Calu3 (cell line): Measurements from ENCODE around the gene CDC42EP1. TPM values are rescaled to one million over a fixed set of nuclear protein-coding genes. Genes with fewer than 3 reads are reported as not detected.

ENCODE experiments used
- BruUV-seq: library from RNA; stranded (reverse); fragments of 400-500 nt; replicated peaks from 2 replicates; lab custom pipeline; 2021; lab: Mats Ljungman, UMichigan
- CTCF ChIA-PET: fragments of 300-600 bp; sonication (Branson Sonifier 250); formaldehyde crosslinking; loops from one replicate; lab custom pipeline; 2022; ENCODE audit warnings: antibody characterized with exemption; lab: Charles Lee
- DNase-seq: peaks from one replicate; pipeline ENCODE4 v3.0.0; 2022
- H3K27ac Mint-ChIP-seq: one replicate; pipeline ENCODE4 v1.8.0; 2022; ENCODE audit warnings: mixed read lengths; ENCODE audit not compliant: unreplicated experiment
- H3K27me3 Mint-ChIP-seq: one replicate; pipeline ENCODE4 v1.8.0; 2022; ENCODE audit warnings: mixed read lengths; ENCODE audit not compliant: unreplicated experiment
- H3K36me3 Mint-ChIP-seq: one replicate; pipeline ENCODE4 v1.8.0; 2022; ENCODE audit warnings: mild to moderate bottlenecking, moderate library complexity, mixed read lengths; ENCODE audit not compliant: insufficient read depth, unreplicated experiment
- H3K4me1 Mint-ChIP-seq: one replicate; pipeline ENCODE4 v1.8.0; 2022; ENCODE audit warnings: mild to moderate bottlenecking, low read depth, mixed read lengths; ENCODE audit not compliant: unreplicated experiment
- H3K4me3 Mint-ChIP-seq: one replicate; pipeline ENCODE4 v1.8.0; 2022; ENCODE audit warnings: mild to moderate bottlenecking, low read depth, moderate library complexity, mixed read lengths; ENCODE audit not compliant: unreplicated experiment
- H3K9me3 Mint-ChIP-seq: one replicate; pipeline ENCODE4 v1.8.0; 2022; ENCODE audit warnings: low read depth, mixed read lengths; ENCODE audit not compliant: unreplicated experiment
- intact Hi-C: fragments of 100-400 bp; cut with micrococcal nuclease; formaldehyde crosslinking; loops from one replicate; pipeline ENCODE4 v1.10.0; 2022; ENCODE audit not compliant: unreplicated experiment
- total RNA-seq: library from RNA; stranded (reverse); gene quantifications from 2 replicates; pipeline ENCODE4 v1.2.3, GENCODE V29; 2022
- TF ChIP-seq, protein P1 (sequence below): fragments of 200-600 bp; IDR thresholded peaks from one replicate; pipeline ENCODE4 v1.8.0; 2022; ENCODE audit warnings: antibody characterized with exemption; ENCODE audit not compliant: unreplicated experiment

Gene CDC42EP1
- total RNA-seq, 1 experiment from 2014 or later, result 162 TPM

GRCh38 chr22:37571992-37572373, 11.7 kb downstream of the CDC42EP1 start:
- peaks cover 50% of the 10 kb centered on the region for H3K4me1 Mint-ChIP-seq
- peaks cover 82% of the 10 kb centered on the region for H3K36me3 Mint-ChIP-seq
- intact Hi-C loops, result no loop called here
- peak overlapping the region; percentile 6 for H3K4me3 Mint-ChIP-seq
- H3K27me3 Mint-ChIP-seq, result no peaks in the 10 kb centered on the region
- no TSS peak for BruUV-seq
- no peak for DNase-seq
- TF ChIP-seq, protein P1, sequence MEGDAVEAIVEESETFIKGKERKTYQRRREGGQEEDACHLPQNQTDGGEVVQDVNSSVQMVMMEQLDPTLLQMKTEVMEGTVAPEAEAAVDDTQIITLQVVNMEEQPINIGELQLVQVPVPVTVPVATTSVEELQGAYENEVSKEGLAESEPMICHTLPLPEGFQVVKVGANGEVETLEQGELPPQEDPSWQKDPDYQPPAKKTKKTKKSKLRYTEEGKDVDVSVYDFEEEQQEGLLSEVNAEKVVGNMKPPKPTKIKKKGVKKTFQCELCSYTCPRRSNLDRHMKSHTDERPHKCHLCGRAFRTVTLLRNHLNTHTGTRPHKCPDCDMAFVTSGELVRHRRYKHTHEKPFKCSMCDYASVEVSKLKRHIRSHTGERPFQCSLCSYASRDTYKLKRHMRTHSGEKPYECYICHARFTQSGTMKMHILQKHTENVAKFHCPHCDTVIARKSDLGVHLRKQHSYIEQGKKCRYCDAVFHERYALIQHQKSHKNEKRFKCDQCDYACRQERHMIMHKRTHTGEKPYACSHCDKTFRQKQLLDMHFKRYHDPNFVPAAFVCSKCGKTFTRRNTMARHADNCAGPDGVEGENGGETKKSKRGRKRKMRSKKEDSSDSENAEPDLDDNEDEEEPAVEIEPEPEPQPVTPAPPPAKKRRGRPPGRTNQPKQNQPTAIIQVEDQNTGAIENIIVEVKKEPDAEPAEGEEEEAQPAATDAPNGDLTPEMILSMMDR, result no peak
- no peaks in the 10 kb centered on the region for H3K9me3 Mint-ChIP-seq
- CTCF ChIA-PET, result no interaction called here
- peak overlapping the region; percentile 99 for H3K27ac Mint-ChIP-seq

GRCh38 chr22:37575490-37576003, 15.3 kb downstream of the CDC42EP1 start:
- H3K27me3 Mint-ChIP-seq, result no peaks in the 10 kb centered on the region
- BruUV-seq, result no TSS peak
- CTCF ChIA-PET, result no interaction called here
- H3K36me3 Mint-ChIP-seq, result peaks cover 62% of the 10 kb centered on the region
- TF ChIP-seq, protein P1, result no peak
- H3K4me3 Mint-ChIP-seq, result no peak overlapping the region
- H3K4me1 Mint-ChIP-seq, result peaks cover 26% of the 10 kb centered on the region
- no peaks in the 10 kb centered on the region for H3K9me3 Mint-ChIP-seq
- no peak for DNase-seq
- intact Hi-C loops, result no loop called here
- H3K27ac Mint-ChIP-seq, result no peak overlapping the region

DNA sequence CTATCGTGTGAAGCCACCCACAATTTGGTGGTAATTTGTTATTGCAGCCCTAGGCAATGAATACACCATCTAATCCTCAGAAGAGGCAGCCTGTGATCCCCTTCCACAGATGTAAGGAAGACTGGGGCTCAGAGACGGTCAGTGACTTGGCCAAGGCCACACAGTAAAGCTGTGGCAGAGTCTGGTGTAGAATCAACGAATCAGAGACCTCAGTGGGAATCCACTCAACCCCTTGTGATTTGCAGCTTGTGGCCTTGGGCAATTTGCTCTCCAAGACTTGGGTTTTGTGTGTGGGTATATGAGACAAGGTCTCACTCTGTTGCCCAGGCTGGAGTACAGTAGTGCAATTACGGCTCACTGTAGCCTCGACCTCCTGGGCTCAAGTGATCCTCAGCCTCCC, 17.7 kb downstream of the CDC42EP1 start:
- no peak for DNase-seq
- H3K27ac Mint-ChIP-seq, result peak overlapping the region; percentile 14
- peaks cover 21% of the 10 kb centered on the region for H3K4me1 Mint-ChIP-seq
- peaks cover 38% of the 10 kb centered on the region for H3K36me3 Mint-ChIP-seq
- H3K9me3 Mint-ChIP-seq, result no peaks in the 10 kb centered on the region
- H3K27me3 Mint-ChIP-seq, result no peaks in the 10 kb centered on the region
- no peak overlapping the region for H3K4me3 Mint-ChIP-seq
- intact Hi-C loops, result no loop called here
- BruUV-seq, result no TSS peak
- CTCF ChIA-PET, result interaction anchor here (0.6 kb wide), 1 partner anchor 240 kb away, joined by 4 read pairs; no protein-coding TSS in a partner anchor
- TF ChIP-seq, protein P1, result no peak

DNA sequence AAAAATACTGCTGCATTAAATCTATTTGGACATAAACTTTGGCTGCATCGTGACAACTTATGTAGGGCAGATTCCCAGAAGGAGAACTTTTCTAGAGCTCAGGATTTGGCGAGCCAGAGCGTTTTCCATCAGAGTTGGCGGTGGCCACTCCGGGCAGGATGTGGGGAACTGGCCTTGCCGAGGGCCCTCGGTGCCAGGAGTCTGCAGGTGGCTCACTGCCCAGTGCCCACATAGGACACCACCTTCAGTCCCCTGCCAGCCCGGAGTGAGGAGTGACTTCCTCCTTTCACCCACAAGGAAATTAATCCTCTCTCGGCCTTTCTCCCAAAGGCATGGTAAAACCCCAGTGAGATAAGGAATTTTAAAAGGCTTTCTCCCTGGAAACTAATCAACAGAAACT, 21.2 kb downstream of the CDC42EP1 start:
- CTCF ChIA-PET, result interaction anchor here (3.3 kb wide), 1 partner anchor 11 kb away, joined by 23 read pairs; no protein-coding TSS in a partner anchor
- peak; percentile 83 for DNase-seq
- H3K9me3 Mint-ChIP-seq, result no peaks in the 10 kb centered on the region
- peaks cover 21% of the 10 kb centered on the region for H3K4me1 Mint-ChIP-seq
- TF ChIP-seq, protein P1, result no peak
- H3K27ac Mint-ChIP-seq, result peak overlapping the region; percentile 40
- H3K4me3 Mint-ChIP-seq, result no peak overlapping the region
- no peaks in the 10 kb centered on the region for H3K27me3 Mint-ChIP-seq
- intact Hi-C loops, result no loop called here
- H3K36me3 Mint-ChIP-seq, result peaks cover 19% of the 10 kb centered on the region
- BruUV-seq, result no TSS peak
